Activated CD8-positive, alpha-beta T cell treated with anti-CD3 and anti-CD28 coated beads for 36 hours (primary cell): Measurements from ENCODE around the gene C1orf159. TPM values are rescaled to one million over a fixed set of nuclear protein-coding genes. Genes with fewer than 3 reads are reported as not detected.

Experiments used
- ATAC-seq: fragments of 200-7000 bp; cut with Tn5 transposase; one replicate; pipeline ENCODE4 v1.10.0; 2021; ENCODE audit warnings: mild to moderate bottlenecking, moderate library complexity
- CTCF ChIA-PET: fragments of 350-600 bp; sonication (Branson Sonifier 250); formaldehyde crosslinking; loops from one replicate; lab custom pipeline; 2021; ENCODE audit warnings: antibody characterized with exemption; lab: Charles Lee
- POLR2A ChIA-PET: fragments of 350-600 bp; sonication (Branson Sonifier 250); formaldehyde crosslinking; loops from one replicate; lab custom pipeline; 2021; ENCODE audit warnings: antibody characterized with exemption; lab: Charles Lee
- DNase-seq: peaks from one replicate; pipeline ENCODE4 v3.0.0-alpha.2; 2020
- H3K27ac Mint-ChIP-seq: one replicate; pipeline ENCODE4 v1.8.0; 2021; ENCODE audit warnings: mild to moderate bottlenecking, mixed read lengths
- H3K27me3 Mint-ChIP-seq: one replicate; pipeline ENCODE4 v1.8.0; 2021; ENCODE audit warnings: mixed read lengths
- H3K36me3 Mint-ChIP-seq: one replicate; pipeline ENCODE4 v1.8.0; 2021; ENCODE audit warnings: low read depth, mixed read lengths
- H3K4me1 Mint-ChIP-seq: one replicate; pipeline ENCODE4 v1.8.0; 2021; ENCODE audit warnings: low read depth, mixed read lengths
- H3K4me3 Mint-ChIP-seq: one replicate; pipeline ENCODE4 v1.8.0; 2021; ENCODE audit warnings: mild to moderate bottlenecking, moderate library complexity, mixed read lengths
- H3K9me3 Mint-ChIP-seq: one replicate; pipeline ENCODE4 v1.8.0; 2021; ENCODE audit warnings: mixed read lengths
- CTCF ChIP-seq: fragments of 200-600 bp; IDR thresholded peaks from one replicate; pipeline ENCODE4 v1.8.0; 2022; ENCODE audit warnings: antibody characterized with exemption, mild to moderate bottlenecking
- intact Hi-C: fragments of 100-400 bp; cut with micrococcal nuclease; formaldehyde crosslinking; loops from one replicate; pipeline ENCODE4 v1.10.0; 2022
- total RNA-seq, 2 experiments: library from RNA; stranded (reverse); gene quantifications; one replicate each; pipeline ENCODE4 v1.2.3, GENCODE V29; 2021

The C1orf159 gene
- total RNA-seq, 2 experiments from 2014 or later: 17.5 to 20.3 TPM

- H3K27ac Mint-ChIP-seq: no peak overlapping the region
- peaks cover 3% of the 10 kb centered on the region for H3K9me3 Mint-ChIP-seq
- H3K4me3 Mint-ChIP-seq: no peak overlapping the region
- ATAC-seq (no peak), DNase-seq (no peak)
- no peaks in the 10 kb centered on the region for H3K36me3 Mint-ChIP-seq
- peaks cover 9% of the 10 kb centered on the region for H3K4me1 Mint-ChIP-seq
- ChIA-PET POLR2A (interaction anchor here (1.3 kb wide), 2 partner anchors 111 to 126 kb away, joined by 3 read pairs; no protein-coding TSS in a partner anchor), CTCF (interaction anchor here (0.7 to 1.1 kb wide), 2 partner anchors 166 to 168 kb away, joined by 3 read pairs; no protein-coding TSS in a partner anchor)
- no peak for TF ChIP-seq CTCF
- intact Hi-C loops: no loop called here
- H3K27me3 Mint-ChIP-seq: peaks cover 2% of the 10 kb centered on the region
Observed at GRCh38 chr1:1124508-1124785, 8.6 kb upstream of the C1orf159 start.

GRCh38 chr1:1123581-1124507 is 8.0 kb upstream of the C1orf159 start:
- ATAC-seq: no peak
- Mint-ChIP-seq H3K9me3 (peaks cover 3% of the 10 kb centered on the region), H3K36me3 (no peaks in the 10 kb centered on the region), H3K4me1 (peaks cover 9% of the 10 kb centered on the region), H3K27me3 (peaks cover 6% of the 10 kb centered on the region), H3K27ac (no peak overlapping the region), H3K4me3 (no peak overlapping the region)
- DNase-seq: peak; percentile 44
- intact Hi-C loops: no loop called here
- ChIA-PET CTCF (interaction anchor here (0.7 to 3.2 kb wide), 7 partner anchors 93 to 247 kb away, joined by 3 to 50 read pairs (median 5); no protein-coding TSS in a partner anchor), POLR2A (interaction anchor here (1.2 to 1.3 kb wide), 3 partner anchors 88 to 127 kb away, joined by 3 read pairs; no protein-coding TSS in a partner anchor)
- TF ChIP-seq CTCF: no peak

- POLR2A ChIA-PET: interaction anchor here (0.7 to 1.8 kb wide), 6 partner anchors 14 to 128 kb away, joined by 3 to 5 read pairs (median 4); partner anchors contain the start of genes B3GALT6 and SDF4
- H3K4me3 Mint-ChIP-seq: no peak overlapping the region
- peaks cover 3% of the 10 kb centered on the region for H3K9me3 Mint-ChIP-seq
- H3K36me3 Mint-ChIP-seq: no peaks in the 10 kb centered on the region
- intact Hi-C loops: no loop called here
- no peak for TF ChIP-seq CTCF
- H3K27ac Mint-ChIP-seq: no peak overlapping the region
- H3K4me1 Mint-ChIP-seq: peaks cover 9% of the 10 kb centered on the region
- ATAC-seq: peak; percentile 20
- CTCF ChIA-PET: interaction anchor here (0.6 to 3.2 kb wide), 47 partner anchors 8 to 255 kb away, joined by 3 to 50 read pairs (median 5); partner anchors contain the start of genes B3GALT6, C1QTNF12, SDF4 and TNFRSF18
- H3K27me3 Mint-ChIP-seq: peaks cover 7% of the 10 kb centered on the region
- DNase-seq: no peak
Observed at GRCh38 chr1:1122981-1123480, 7.1 kb upstream of the C1orf159 start.

- peaks cover 3% of the 10 kb centered on the region for H3K9me3 Mint-ChIP-seq
- CTCF ChIA-PET: interaction anchor here (0.6 to 3.2 kb wide), 57 partner anchors 8 to 256 kb away, joined by 3 to 50 read pairs (median 4); partner anchors contain the start of genes B3GALT6, C1QTNF12, SDF4 and TNFRSF18
Observed at GRCh38 chr1:1122078-1122811, 6.4 kb upstream of the C1orf159 start.

More at GRCh38 chr1:1122078-1122811, 6.4 kb upstream of the C1orf159 start:
- ATAC-seq (peak; percentile 94), DNase-seq (peak; percentile 87)
- POLR2A ChIA-PET: interaction anchor here (0.7 to 1.8 kb wide), 10 partner anchors 14 to 151 kb away, joined by 3 to 5 read pairs (median 3); partner anchors contain the start of genes B3GALT6, SDF4 and UBE2J2
- Mint-ChIP-seq H3K27ac (no peak overlapping the region), H3K4me3 (no peak overlapping the region), H3K27me3 (peaks cover 7% of the 10 kb centered on the region), H3K36me3 (no peaks in the 10 kb centered on the region), H3K4me1 (peaks cover 14% of the 10 kb centered on the region)
- intact Hi-C loops: no loop called here
- TF ChIP-seq CTCF: peak; percentile 91
